Sigmoid colon (tissue), 7 donors: ENCODE data around the gene AZIN2. TPM values are rescaled to one million over a fixed set of nuclear protein-coding genes. Genes with fewer than 3 reads are reported as not detected.
"Not testable (repeated sequence)": the region's sequence is repeated elsewhere in the genome, so short reads cannot be mapped to it uniquely, and the experiment has no call there.

ENCODE experiments used
- DNase-seq: peaks from one replicate; pipeline ENCODE4 v3.0.0-alpha.2; 2019
- H3K27ac ChIP-seq, 4 donors: fragments of 200-600 bp; sonication (generic); one replicate each; pipeline ENCODE4 v1.5.1; 2016 to 2019; ENCODE audit warnings: mild to moderate bottlenecking in 1 of 4
- H3K27me3 ChIP-seq, 3 donors: fragments of 200-600 bp; sonication (generic); one replicate each; pipeline ENCODE4 v1.5.1; 2019; ENCODE audit warnings: mild to moderate bottlenecking in 1 of 3
- H3K36me3 ChIP-seq, 4 donors: fragments of 200-600 bp; sonication (generic); one replicate each; pipeline ENCODE4 v1.5.1; 2016 to 2019
- H3K4me1 ChIP-seq, 4 donors: fragments of 200-600 bp; sonication (generic); one replicate each; pipeline ENCODE4 v1.5.1; 2017 to 2019
- H3K4me3 ChIP-seq, 4 donors: fragments of 200-600 bp; sonication (generic); one replicate each; pipeline ENCODE4 v1.5.1; 2017 to 2019; ENCODE audit warnings: mild to moderate bottlenecking in 2 of 4, moderate library complexity in 1 of 4
- H3K9me3 ChIP-seq, 4 donors: fragments of 200-600 bp in 3 of 4; sonication (generic) in 3 of 4; one replicate each; pipeline versions ENCODE4 v1.5.1 to v1.6.1; 2013 to 2019
- EP300 ChIP-seq, 4 donors: sonication (generic); formaldehyde crosslinking; IDR thresholded peaks; one replicate each; pipeline ENCODE4 v1.6.1; 2017; ENCODE audit warnings: antibody characterized with exemption in 4 of 4
- POLR2A ChIP-seq, 2 donors: fragments of 450-650 bp; IDR thresholded peaks; one replicate each; pipeline ENCODE4 v1.6.1; 2016; ENCODE audit warnings: antibody characterized with exemption in 2 of 2, mild to moderate bottlenecking in 2 of 2, moderate library complexity in 2 of 2
- POLR2AphosphoS5 ChIP-seq, 4 donors: sonication (generic); formaldehyde crosslinking; IDR thresholded peaks; one replicate each; pipeline ENCODE4 v1.6.1; 2017; ENCODE audit warnings: antibody characterized with exemption in 4 of 4
- WGBS, 2 donors: extraction: QIAGEN DNeasy Blood & Tissue Kit; methylation state at CpG; one replicate each; pipeline ENCODE4 v1.1.7; 2013; 5-methylcytosine and 5-hydroxymethylcytosine counted together
- intact Hi-C: fragments of 100-400 bp; cut with DNase I; formaldehyde crosslinking; loops from one replicate; pipeline ENCODE4 v1.15.1; 2023
- polyA plus RNA-seq, 3 donors: library from polyadenylated mRNA; stranded (reverse); fragments of 200-250 nt; gene quantifications; one replicate each; pipeline ENCODE4 v1.2.3, GENCODE V29; 2013
- total RNA-seq, 4 donors: library from RNA; depleted of rRNA; stranded (reverse); fragments of >200 nt; gene quantifications; one replicate each; pipeline ENCODE4 v1.1.0, GENCODE V29; 2016
- TF ChIP-seq, protein P1 (sequence below), 4 experiments: fragments of 450-650 bp in 3 of 4; fragments of 200-600 bp in 1 of 4; IDR thresholded peaks; one replicate each; pipeline ENCODE4 v1.5.1; 2016 to 2019; ENCODE audit warnings: antibody characterized with exemption in 4 of 4, mild to moderate bottlenecking in 3 of 4, moderate library complexity in 2 of 4
- donor health status: healthy with polysubstance abuse.
- donor health status: Bipolar disorder and iron deficiency.
- donor health status: healthy.

AZIN2 gene
- total and polyA plus RNA-seq, 7 donors: 1.1 to 30.9 (median 2.5) TPM

DNA sequence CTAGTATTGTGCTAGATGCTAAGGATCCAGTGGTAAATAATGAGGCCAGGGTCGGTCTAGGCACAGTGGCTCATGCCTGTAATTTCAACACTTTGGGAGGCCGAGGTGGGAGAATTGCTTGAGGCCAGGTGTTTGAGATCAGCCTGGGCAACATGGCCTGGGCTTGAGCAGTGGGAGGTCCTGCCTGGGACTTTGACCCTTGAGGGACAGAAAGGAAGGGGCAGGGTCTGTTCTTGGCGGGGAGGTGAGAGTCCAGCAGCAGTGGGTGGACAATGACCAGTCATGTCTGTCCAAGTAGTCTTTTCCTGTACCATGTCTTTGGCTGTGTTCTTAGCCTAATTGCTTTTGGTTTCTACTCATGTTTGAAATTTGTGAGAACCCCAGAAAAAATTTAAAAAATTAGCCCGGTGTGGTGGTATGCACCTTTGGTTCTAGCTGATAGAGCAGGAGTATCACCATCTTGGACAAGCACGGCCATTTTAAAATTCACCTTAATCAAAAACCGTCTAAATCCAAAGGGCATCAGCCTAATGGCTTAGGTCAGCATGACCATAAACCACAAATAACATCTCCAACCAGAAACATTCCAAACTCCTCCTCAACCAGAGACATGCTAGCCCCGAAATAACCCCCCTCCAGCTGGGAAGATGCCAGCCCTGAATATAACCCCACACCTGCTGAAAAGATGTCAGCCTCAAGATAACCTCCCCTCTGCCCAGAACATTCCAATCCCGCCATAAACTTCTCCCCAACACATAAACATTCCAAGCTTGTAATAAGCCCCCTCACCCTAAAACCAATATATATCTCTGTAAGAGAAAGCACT lies 37.5 kb upstream of the AZIN2 start:
- DNase-seq: no peak

DNA sequence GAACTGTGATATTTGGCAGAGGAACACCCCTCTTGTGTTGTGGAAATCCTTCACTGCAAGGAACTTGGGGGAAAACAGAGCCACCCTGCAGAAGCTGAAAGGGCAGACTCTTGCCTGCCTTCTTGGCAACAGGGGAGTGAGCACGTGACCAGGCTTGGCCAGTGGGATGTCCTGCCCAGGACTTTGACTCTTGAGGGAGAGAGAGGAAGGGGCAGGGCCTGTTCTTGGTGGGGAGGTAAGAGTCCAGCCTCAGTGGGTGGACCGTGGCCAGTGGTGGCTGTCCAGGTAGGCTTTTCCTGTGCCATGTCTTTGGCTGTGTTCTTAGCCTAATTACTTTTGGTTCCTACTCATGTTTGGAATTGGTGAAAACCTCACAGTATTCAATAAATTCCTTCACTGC lies 35.7 kb upstream of the AZIN2 start:
- Histone ChIP-seq H3K36me3 (no peaks in the 10 kb centered on the region), H3K4me1 (peaks cover 0 to 7% (median 6%) of the 10 kb centered on the region in 4 donors), H3K9me3 (no peaks in the 10 kb centered on the region), H3K4me3 (no peak overlapping the region), H3K27me3 (no peaks in the 10 kb centered on the region), H3K27ac (no peak overlapping the region)
- no peak for DNase-seq
- TF ChIP-seq, protein P1, sequence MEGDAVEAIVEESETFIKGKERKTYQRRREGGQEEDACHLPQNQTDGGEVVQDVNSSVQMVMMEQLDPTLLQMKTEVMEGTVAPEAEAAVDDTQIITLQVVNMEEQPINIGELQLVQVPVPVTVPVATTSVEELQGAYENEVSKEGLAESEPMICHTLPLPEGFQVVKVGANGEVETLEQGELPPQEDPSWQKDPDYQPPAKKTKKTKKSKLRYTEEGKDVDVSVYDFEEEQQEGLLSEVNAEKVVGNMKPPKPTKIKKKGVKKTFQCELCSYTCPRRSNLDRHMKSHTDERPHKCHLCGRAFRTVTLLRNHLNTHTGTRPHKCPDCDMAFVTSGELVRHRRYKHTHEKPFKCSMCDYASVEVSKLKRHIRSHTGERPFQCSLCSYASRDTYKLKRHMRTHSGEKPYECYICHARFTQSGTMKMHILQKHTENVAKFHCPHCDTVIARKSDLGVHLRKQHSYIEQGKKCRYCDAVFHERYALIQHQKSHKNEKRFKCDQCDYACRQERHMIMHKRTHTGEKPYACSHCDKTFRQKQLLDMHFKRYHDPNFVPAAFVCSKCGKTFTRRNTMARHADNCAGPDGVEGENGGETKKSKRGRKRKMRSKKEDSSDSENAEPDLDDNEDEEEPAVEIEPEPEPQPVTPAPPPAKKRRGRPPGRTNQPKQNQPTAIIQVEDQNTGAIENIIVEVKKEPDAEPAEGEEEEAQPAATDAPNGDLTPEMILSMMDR (IDR thresholded peaks at IDR 0.05): no peak
- TF ChIP-seq POLR2AphosphoS5 (IDR thresholded peaks at IDR 0.05): no peak
- no peak for TF ChIP-seq POLR2A (IDR thresholded peaks at IDR 0.05)
- TF ChIP-seq EP300 (IDR thresholded peaks at IDR 0.05): no peak
- intact Hi-C loops: no loop called here
- WGBS, 2 donors: 21 to 64% methylated on average over 2 of the region's 2 CpGs

More for the DNA sequence above, 37.5 kb upstream of the AZIN2 start:
- TF ChIP-seq POLR2A (IDR thresholded peaks at IDR 0.05) (no peak), EP300 (IDR thresholded peaks at IDR 0.05) (no peak), POLR2AphosphoS5 (IDR thresholded peaks at IDR 0.05) (no peak)
- TF ChIP-seq, protein P1 (IDR thresholded peaks at IDR 0.05): no peak
- Histone ChIP-seq H3K9me3 (no peaks in the 10 kb centered on the region), H3K27me3 (no peaks in the 10 kb centered on the region), H3K4me3 (no peak overlapping the region), H3K27ac (no peak overlapping the region), H3K36me3 (no peaks in the 10 kb centered on the region), H3K4me1 (no peaks in the 10 kb centered on the region)
- intact Hi-C loops: no loop called here
- WGBS, 2 donors: 79 to 82% methylated on average over 8 of the region's 8 CpGs

DNA sequence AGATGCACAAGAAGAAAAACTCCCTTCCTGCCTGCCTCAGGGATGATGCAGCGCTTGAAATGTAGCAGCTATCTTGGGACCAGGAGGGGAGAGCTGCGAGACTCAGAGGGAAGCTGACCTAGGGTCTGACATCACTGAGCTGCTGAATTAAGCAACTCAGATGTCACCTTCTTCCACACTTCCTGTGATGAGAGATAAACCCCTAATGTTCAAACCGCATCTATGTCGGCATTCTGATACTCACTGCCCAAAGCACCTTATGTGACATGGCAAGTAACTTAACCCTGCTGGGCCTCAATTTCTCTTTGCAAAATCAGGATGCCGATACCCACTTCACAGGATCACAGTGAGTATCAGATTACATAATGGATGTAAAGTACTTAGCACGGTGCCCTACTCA lies 35.1 kb upstream of the AZIN2 start:
- no peak for TF ChIP-seq POLR2AphosphoS5 (IDR thresholded peaks at IDR 0.05)
- no peak for TF ChIP-seq POLR2A (IDR thresholded peaks at IDR 0.05)
- TF ChIP-seq, protein P1 (IDR thresholded peaks at IDR 0.05): no peak
- TF ChIP-seq EP300 (IDR thresholded peaks at IDR 0.05): no peak
- intact Hi-C loops: no loop called here
- H3K4me3 ChIP-seq: no peak overlapping the region
- H3K4me1 ChIP-seq: peaks cover 0 to 12% (median 12%) of the 10 kb centered on the region in 4 donors
- DNase-seq: no peak
- H3K9me3 ChIP-seq: no peaks in the 10 kb centered on the region
- H3K36me3 ChIP-seq: no peaks in the 10 kb centered on the region
- H3K27me3 ChIP-seq: no peaks in the 10 kb centered on the region
- H3K27ac ChIP-seq: no peak overlapping the region
- 80 to 83% methylated on average over 6 of the region's 6 CpGs for WGBS, 2 donors

DNA sequence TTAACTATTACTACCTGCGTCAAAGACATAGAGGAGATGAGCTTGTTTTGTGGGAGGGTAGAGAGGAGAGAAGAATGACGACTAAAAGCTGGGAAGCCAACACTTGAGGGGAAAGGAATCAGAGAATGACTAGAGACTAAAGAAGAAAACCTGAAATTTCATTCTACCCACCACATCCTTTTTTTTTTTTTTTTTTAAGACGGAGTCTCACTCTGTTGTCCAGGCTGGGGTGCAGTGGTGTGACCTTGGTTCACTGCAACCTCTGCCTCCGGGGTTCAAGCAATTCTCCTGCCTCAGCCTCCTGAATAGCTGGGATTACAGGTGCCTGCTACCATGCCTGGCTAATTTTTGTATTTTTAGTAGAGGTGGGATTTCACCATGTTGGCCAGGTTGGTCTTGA lies 34.7 kb upstream of the AZIN2 start:
- H3K9me3 ChIP-seq, H3K36me3 ChIP-seq, H3K4me3 ChIP-seq, H3K27me3 ChIP-seq, H3K27ac ChIP-seq, DNase-seq, intact Hi-C loops: not testable (repeated sequence)
- WGBS, 2 donors: 90 to 93% methylated on average over 4 of the region's 4 CpGs
- peaks cover 0 to 13% (median 12%) of the 10 kb centered on the region in 4 donors for H3K4me1 ChIP-seq

DNA sequence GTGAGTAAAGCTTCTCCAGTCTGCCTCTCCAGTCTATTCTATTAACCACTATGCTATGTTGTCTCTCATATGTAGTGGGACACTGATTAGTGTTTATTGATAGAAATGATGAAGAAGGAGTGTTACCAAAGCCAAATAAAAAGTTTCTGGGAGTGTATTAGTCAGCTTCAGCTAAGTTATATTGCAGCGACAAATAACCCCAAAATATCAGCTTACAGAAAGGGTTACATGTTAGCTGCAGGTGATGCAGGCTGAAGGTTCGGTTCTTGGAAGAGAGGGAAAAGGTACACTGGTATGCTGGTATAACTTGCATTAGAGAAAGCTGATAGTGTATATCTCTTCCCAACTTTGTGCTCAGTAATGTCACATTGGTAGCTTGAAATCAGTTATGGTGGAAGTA lies 33.7 kb upstream of the AZIN2 start:
- no peak overlapping the region for H3K27ac ChIP-seq
- DNase-seq: no peak
- intact Hi-C loops: no loop called here
- peaks cover 0 to 13% (median 12%) of the 10 kb centered on the region in 4 donors for H3K4me1 ChIP-seq
- H3K9me3 ChIP-seq: no peaks in the 10 kb centered on the region
- no peaks in the 10 kb centered on the region for H3K27me3 ChIP-seq
- TF ChIP-seq, protein P1 (IDR thresholded peaks at IDR 0.05): no peak
- TF ChIP-seq POLR2AphosphoS5 (IDR thresholded peaks at IDR 0.05) (no peak), EP300 (IDR thresholded peaks at IDR 0.05) (no peak), POLR2A (IDR thresholded peaks at IDR 0.05) (no peak)
- no peak overlapping the region for H3K4me3 ChIP-seq
- 92 to 97% methylated on average over 2 of the region's 2 CpGs for WGBS, 2 donors
- no peaks in the 10 kb centered on the region for H3K36me3 ChIP-seq
